NCI-H2029 treated with DMSO at 0.1 percent for 48 hours (cell line): Measurements from ENCODE around the gene ESCO1.

Experiments used
- DNase-seq: peaks from one replicate; lab custom pipeline; 2025; lab: John Stamatoyannopoulos, UW

The ESCO1 gene

DNA sequence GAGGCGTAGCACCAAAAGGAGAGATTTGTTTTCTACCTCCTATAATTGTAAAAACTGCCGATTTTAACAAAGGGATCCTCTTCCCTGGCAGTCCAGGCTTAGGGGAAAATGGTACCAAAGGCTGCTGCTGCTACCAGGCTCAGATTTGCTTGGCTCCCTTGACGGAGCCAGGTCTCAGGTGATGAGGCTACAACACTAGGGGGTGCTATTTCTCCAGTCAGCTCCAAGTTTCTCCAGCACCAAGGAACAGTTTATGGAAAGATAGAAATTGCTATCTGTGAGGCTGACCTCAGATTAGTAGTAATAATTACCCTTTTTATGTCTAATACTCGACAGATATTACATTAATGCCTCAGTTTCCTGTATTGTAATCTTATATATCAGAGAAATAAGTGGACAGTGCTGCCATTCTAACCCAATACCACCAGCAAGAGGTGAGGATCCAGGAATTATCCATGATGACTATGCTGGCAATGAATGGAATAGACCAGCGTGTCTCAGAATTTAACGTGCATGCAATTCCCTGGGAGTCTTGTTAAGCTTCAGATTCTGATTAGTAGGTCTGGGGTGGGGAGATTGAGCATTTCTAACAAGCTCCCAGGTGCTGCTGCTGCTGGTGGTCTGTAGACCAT is 111.3 kb downstream of the ESCO1 start:
- DNase-seq: peak; percentile 11

DNA sequence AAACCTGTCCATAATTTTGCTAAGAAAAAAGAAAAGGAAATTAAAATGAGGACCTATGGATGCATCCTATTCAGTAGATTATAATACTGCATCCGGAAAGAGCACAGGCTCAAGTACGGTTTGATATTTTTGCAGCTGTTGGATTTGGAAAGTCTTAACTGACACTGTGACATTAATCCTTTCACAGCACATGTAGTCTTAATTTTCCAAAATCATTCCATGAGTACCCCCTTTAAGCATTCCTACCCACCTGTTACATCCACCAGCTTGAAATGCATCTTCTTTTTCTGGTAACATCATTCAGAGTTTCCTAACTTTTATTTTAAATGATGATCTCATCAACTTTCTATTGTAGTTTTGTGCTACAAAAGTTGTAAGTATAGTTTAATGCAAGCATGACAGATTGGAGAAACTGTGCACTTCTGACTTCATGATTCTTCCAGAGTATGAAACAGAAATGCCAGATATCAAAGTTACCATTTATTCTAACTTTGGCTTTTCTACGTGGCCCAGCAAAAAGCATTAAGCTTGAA is 113.5 kb downstream of the ESCO1 start:
- DNase-seq: no peak

DNA sequence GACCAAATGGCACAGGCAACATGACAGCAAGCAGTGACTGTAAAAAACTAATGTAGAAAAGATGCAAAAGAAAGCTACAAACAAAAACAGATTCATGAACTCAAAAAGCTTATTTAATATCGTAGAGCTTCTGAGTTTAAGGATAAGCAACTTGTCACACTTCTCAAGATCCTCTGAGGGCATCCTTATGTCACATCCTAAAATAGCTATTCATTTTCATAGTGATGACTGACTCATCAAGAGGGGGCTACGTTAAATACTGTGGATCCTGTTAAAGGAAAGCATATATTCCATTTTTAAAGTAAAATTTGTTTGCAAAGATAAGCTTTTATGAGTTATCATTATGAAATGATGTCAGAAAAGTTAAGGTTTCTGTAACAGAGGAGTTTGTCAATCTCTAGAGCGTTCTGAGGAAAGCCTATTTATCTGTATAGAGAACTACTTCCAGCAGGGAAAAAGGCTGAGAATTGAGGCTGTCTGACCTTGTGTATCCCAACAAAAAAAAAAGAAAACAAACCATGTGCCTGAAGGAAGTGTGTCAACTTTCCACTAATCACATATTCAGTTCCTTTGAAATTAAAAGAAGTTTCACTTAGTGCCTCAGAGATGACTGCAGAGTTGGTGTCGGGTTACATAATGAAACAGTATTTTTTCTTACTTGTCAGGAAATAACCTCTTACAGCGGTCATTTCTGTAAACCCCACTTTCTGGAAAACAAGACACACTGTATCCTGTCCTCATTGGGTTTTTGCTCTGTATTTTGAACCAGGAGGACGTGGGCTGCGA is 115.5 kb downstream of the ESCO1 start:
- no peak for DNase-seq

DNA sequence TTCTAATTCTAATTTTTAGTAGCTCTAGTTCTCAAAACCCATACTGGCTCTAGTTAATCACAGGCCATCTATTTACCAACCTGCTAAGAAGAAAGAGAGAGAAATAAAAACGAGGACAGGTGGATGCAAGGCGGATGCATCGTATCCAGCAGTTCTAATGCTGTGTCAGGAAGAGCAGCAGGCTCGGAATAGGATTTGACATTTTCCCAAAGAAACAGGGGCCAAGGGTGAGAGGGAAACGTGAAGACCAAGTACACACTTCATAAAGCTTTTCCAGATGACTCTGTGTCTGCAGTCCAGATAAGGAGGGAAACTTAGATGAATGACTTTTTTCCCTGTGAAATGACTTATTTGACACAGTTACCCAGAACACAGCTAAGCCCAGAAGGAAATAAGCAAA is 117.5 kb downstream of the ESCO1 start:
- no peak for DNase-seq

DNA sequence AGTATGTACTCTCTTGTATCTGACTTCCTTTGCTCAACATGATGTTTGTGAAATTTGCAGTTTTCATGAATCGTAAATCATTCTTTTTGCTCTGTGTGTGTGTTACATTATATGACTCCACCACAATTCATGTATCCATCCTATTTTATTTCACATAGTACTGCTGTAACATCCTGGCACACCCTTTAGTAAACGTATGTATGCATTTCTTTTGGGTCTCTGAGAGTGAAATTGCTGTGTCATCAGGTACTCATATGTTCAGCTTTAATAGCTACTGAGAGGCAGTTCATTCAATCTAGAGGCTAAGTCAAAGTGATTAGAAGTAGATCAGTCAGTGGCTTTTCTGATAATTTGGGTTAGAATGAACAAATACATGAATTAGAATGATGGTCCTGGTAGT is 118.8 kb downstream of the ESCO1 start:
- no peak for DNase-seq

DNA sequence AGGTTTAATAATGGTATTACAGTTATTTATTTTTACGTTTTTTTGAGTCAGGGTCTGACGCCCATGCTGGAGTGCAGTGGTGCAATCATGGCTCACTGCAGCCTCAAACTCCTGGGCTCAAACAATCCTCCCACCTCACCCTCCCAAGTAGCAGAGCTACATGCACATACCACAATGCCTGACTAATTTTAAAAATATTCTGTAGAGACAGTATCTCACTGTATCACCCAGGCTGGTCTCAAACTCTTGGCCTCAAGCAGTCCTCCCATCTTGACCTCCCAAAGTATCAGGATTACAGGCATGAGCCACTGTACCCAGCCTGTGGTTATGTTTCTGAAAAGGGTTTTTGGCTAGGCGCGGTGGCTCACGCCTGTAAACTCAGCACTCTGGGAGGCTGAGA is 120.8 kb downstream of the ESCO1 start:
- DNase-seq: no peak
